Tracheal epithelial cell (primary cell): ENCODE measurements around the gene KRT33A. TPM values are rescaled to one million over a fixed set of nuclear protein-coding genes. Genes with fewer than 3 reads are reported as not detected.

Experiments
- total RNA-seq: library from RNA; depleted of rRNA; stranded (reverse); fragments of >200 nt; gene quantifications from 2 replicates; pipeline ENCODE4 v1.2.1, GENCODE V29; 2014

Gene KRT33A
- total RNA-seq: under 0.01 TPM in 1 of 2 replicates, not detected in the other

DNA sequence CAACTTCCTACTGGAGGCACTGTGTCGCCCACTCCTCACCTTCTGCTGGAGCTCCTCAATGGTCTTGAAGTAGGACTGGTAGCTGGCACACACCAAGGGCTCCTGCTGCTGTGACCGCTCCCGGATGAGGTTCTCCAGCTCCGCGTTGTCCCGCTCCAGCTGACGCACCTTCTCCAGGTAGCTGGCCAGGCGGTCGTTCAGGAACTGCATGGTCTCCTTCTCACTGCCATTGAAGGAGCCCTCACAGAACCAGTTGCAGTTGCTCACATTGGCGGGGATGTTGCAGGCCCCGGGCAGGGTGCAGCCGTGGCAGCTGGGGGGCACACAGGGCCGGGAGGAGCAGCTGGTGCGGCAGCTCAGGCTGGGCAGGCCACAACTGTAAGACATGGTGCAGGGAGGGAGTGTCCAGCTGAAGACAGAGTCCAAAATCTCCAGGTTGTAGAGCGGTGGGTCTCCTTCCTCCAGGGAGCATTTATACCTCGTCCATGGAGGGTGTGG, at the start of gene KRT33A:
KRT33A (minus strand) TSS at position 448 of the 498 bp plus-strand sequence; CDS start at position 387, 61 bp downstream.

DNA sequence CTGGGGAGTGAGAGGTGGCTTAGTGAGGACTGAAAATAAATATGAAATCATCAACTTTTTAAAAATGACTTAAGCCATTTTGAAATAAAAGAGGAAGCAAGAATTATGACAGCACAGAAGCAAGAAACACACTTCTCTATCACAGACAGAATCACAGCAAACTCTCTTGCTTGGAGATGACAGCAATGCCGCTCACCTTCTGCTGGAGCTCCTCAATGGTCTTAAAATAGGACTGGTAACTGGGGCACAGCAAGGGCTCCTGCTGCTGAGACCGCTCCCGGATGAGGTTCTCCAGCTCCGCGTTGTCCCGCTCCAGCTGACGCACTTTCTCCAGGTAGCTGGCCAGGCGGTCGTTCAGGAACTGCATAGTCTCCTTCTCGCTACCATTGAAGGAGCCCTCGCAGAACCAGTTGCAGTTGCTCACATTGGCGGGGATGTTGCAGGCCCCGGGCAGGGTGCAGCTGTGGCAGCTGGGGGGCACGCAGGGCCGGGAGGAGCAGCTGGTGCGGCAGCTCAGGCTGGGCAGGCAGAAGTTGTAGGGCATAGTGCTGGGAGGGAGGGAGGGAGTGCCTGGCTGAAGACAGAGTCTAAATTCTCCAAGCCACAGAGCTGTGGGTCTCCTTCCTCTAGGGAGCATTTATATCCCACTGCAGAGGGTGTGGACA, 46.5 kb upstream of the KRT33A start, which contains the start of gene KRT31:
KRT31 (minus strand) TSS at position 613 of the 665 bp plus-strand sequence; CDS start at position 544, 69 bp downstream.

DNA sequence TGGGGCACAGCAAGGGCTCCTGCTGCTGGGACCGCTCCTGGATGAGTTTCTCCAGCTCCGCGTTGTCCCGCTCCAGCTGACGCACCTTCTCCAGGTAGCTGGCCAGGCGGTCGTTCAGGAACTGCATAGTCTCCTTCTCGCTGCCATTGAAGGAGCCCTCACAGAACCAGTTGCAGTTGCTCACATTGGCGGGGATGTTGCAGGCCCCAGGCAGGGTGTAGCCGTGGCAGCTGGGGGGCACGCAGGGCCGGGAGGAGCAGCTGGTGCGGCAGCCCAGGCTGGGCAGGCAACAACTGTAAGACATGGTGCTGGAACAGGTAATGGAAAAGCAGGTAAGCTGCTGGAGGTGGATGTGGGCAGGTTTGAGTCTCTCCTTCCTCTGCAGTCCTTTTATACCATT, 31.3 kb upstream of the KRT33A start, which contains the start of gene KRT34:
KRT34 (minus strand) TSS at position 364 of the 400 bp plus-strand sequence; CDS start at position 304, 60 bp downstream.

GRCh38 chr17:41369713-41370112, 19.1 kb upstream of the KRT33A start, which contains the start of gene KRT33B:
Gene KRT33B (minus strand): TSS chr17:41369813. CDS start chr17:41369750, 63 bp downstream.

DNA sequence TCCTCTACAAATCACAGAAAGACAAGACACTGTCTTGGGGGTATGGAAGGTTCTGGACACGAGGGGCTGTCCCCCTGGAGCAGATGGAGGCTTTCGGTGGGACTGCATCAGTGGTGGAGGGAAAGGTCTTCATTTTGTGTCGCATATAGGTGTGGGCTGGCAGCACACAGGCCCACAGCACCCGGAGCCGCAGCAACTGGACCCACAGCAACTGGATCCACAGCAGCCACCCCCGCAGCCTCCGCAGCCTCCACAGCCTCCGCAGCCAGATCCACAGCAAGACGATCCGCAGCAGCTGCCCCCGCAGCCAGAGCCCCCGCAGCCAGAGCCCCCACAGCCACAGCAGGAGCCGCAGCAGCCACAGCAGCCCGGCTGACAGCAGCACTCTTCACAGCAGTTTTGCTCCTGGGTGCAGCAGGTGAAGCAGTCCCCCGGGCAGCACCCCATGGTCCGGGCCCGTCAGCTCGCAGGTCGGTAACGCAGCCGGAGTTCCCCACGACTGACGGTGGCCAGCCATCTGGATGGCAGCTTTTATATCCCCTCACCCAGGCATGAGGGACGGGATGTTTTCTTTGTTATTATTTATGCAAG, 35.3 kb downstream of the KRT33A start, which contains the start of gene KRTAP17-1:
KRTAP17-1 (minus strand) TSS at position 507 of the 591 bp plus-strand sequence; CDS start at position 447, 60 bp downstream.

DNA sequence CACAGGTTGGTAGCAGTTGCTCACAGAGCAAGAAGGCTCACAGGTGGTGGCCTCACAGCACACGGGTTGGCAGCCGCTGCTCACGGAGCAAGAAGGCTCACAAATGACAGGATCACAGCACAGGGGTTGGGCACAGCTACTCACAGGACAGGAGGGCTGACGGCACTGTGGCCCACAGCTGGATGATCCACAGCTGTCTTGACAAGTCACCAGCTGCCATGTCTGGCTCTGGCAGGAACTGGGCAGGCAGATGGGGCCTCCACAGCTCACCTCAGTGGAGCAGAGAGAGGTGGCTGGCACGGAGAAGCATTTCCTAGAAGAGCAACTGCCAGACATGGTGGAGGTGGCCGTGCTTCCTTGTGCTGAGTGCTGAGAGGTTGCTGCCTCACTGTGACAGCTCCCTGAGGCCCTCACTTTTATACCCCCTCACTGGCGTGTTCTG, 41.7 kb downstream of the KRT33A start, which contains the start of gene KRTAP16-1:
KRTAP16-1 (minus strand) TSS at position 392 of the 442 bp plus-strand sequence; CDS start at position 336, 56 bp downstream.

GRCh38 chr17:41301916-41302901, 48.4 kb downstream of the KRT33A start, which contains the start of gene KRTAP29-1:
Gene KRTAP29-1 (minus strand): TSS chr17:41302851. CDS start chr17:41302851, 0 bp downstream.

Other genes starting within 250 kb of the KRT33A start
- gene KRTAP4-16, start 248.6 kb downstream of the KRT33A start, total RNA-seq: not detected in 2 replicates
- gene KRTAP4-9, start 245.4 kb downstream of the KRT33A start, total RNA-seq: not detected in 2 replicates
- not detected in 2 replicates for gene KRTAP4-11, start 232.5 kb downstream of the KRT33A start, total RNA-seq
- gene KRTAP4-12, start 226.6 kb downstream of the KRT33A start, total RNA-seq: not detected in 2 replicates
- not detected in 2 replicates for gene KRTAP4-6, start 210.3 kb downstream of the KRT33A start, total RNA-seq
- not detected in 2 replicates for gene KRTAP4-5, start 201.0 kb downstream of the KRT33A start, total RNA-seq
- not detected in 2 replicates for gene KRTAP4-4, start 190.1 kb downstream of the KRT33A start, total RNA-seq
- gene KRTAP4-3, start 182.6 kb downstream of the KRT33A start, total RNA-seq: not detected in 2 replicates
- gene KRTAP4-2, start 172.6 kb downstream of the KRT33A start, total RNA-seq: not detected in 2 replicates
- not detected in 2 replicates for gene KRTAP4-1, start 165.9 kb downstream of the KRT33A start, total RNA-seq
- not detected in 2 replicates for gene KRTAP9-1, start 160.9 kb downstream of the KRT33A start, total RNA-seq
- gene KRTAP9-2, start 124.2 kb downstream of the KRT33A start, total RNA-seq: not detected in 2 replicates
- gene KRTAP9-3, start 118.4 kb downstream of the KRT33A start, total RNA-seq: not detected in 2 replicates
- gene KRTAP9-8, start 112.8 kb downstream of the KRT33A start, total RNA-seq: not detected in 2 replicates
- not detected in 2 replicates for gene KRTAP9-4, start 101.1 kb downstream of the KRT33A start, total RNA-seq
- gene KRTAP9-9, start 95.4 kb downstream of the KRT33A start, total RNA-seq: not detected in 2 replicates
- gene KRTAP9-6, start 85.5 kb downstream of the KRT33A start, total RNA-seq: not detected in 2 replicates
- gene KRTAP9-7, start 75.1 kb downstream of the KRT33A start, total RNA-seq: not detected in 2 replicates
- not detected in 2 replicates for gene KRTAP29-1, start 48.0 kb downstream of the KRT33A start, total RNA-seq
- gene KRTAP16-1, start 41.5 kb downstream of the KRT33A start, total RNA-seq: not detected in 2 replicates
- gene KRTAP17-1, start 35.1 kb downstream of the KRT33A start, total RNA-seq: 0.24 TPM in 1 of 2 replicates, not detected in the other
- gene KRT33B, start 19.0 kb upstream of the KRT33A start, total RNA-seq: 0.21 and 0.24 TPM in 2 replicates
- 0.43 and 7.0 TPM in 2 replicates for gene KRT34, start 31.5 kb upstream of the KRT33A start, total RNA-seq
- 0.24 TPM in 1 of 2 replicates, not detected in the other for gene KRT31, start 46.8 kb upstream of the KRT33A start, total RNA-seq
- not detected in 2 replicates for gene KRT37, start 73.8 kb upstream of the KRT33A start, total RNA-seq
- not detected in 2 replicates for gene KRT38, start 90.2 kb upstream of the KRT33A start, total RNA-seq
- not detected in 2 replicates for gene KRT32, start 116.6 kb upstream of the KRT33A start, total RNA-seq
- gene KRT35, start 130.3 kb upstream of the KRT33A start, total RNA-seq: not detected in 2 replicates
- not detected in 2 replicates for gene KRT36, start 139.1 kb upstream of the KRT33A start, total RNA-seq
- 0.24 and 20.0 TPM in 2 replicates for gene KRT13, start 154.8 kb upstream of the KRT33A start, total RNA-seq
- gene KRT15, start 168.1 kb upstream of the KRT33A start, total RNA-seq: 38.1 and 92.7 TPM in 2 replicates
- gene KRT19, start 177.5 kb upstream of the KRT33A start, total RNA-seq: 3,305 and 10,988 TPM in 2 replicates
- gene KRT9, start 221.2 kb upstream of the KRT33A start, total RNA-seq: 0.72 TPM in 1 of 2 replicates, not detected in the other
- gene KRT14, start 236.1 kb upstream of the KRT33A start, total RNA-seq: 2,248 and 2,437 TPM in 2 replicates